Sigmoid colon (tissue), 4 donors: ENCODE measurements around the gene ECSIT.

Experiments
- CTCF ChIP-seq, 4 experiments: fragments of 450-650 bp in 3 of 4; fragments of 200-600 bp in 1 of 4; IDR thresholded peaks; one replicate each; pipeline ENCODE4 v1.5.1; 2016 to 2019; ENCODE audit warnings: antibody characterized with exemption in 4 of 4, mild to moderate bottlenecking in 3 of 4, moderate library complexity in 2 of 4
- EP300 ChIP-seq, 4 donors: sonication (generic); formaldehyde crosslinking; IDR thresholded peaks; one replicate each; pipeline ENCODE4 v1.6.1; 2017; ENCODE audit warnings: antibody characterized with exemption in 4 of 4
- POLR2A ChIP-seq, 2 donors: fragments of 450-650 bp; IDR thresholded peaks; one replicate each; pipeline ENCODE4 v1.6.1; 2016; ENCODE audit warnings: antibody characterized with exemption in 2 of 2, mild to moderate bottlenecking in 2 of 2, moderate library complexity in 2 of 2
- POLR2AphosphoS5 ChIP-seq, 4 donors: sonication (generic); formaldehyde crosslinking; IDR thresholded peaks; one replicate each; pipeline ENCODE4 v1.6.1; 2017; ENCODE audit warnings: antibody characterized with exemption in 4 of 4

DNA sequence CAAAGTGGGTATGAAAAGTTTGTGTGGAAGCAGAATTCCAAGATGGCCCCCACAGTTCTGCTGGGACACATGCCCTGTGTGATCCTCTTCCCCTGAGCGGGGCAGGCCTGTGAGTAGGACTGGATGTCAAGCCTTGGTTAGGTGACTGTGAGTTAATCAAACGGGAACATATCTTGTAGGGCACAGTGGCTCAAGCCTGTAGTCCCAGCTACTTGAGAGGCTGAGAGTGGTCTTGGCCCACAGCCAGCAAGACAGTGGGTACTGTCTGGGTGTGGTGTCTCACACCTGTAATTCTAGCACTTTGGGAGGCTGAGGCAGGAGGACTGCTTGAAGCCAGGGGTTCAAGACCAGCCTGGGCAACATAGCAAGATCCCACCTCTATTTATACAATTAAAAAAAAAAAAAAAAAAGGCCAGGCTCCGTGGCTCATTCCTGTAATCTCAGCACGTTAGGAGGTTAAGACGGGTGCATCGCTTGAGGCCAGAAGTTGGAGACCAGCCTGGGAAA, 29.7 kb downstream of the ECSIT start:
- TF ChIP-seq CTCF (IDR thresholded peaks at IDR 0.05) (no peak), EP300 (IDR thresholded peaks at IDR 0.05) (no peak), POLR2AphosphoS5 (IDR thresholded peaks at IDR 0.05) (no peak), POLR2A (IDR thresholded peaks at IDR 0.05) (no peak)
